BLaER1 treated with 17β-estradiol and CSF1 and Interleukin-3, amounts not matched to agents 10 nM and 100 nM (cell line): ENCODE results near the gene PLXNA2.

Experiments
- H3K27ac ChIP-seq, 11 experiments: shearing (Covaris generic); formaldehyde crosslinking; 2 replicates each; pipeline ENCODE4 v1.8.1; 2022
- H3K27me3 ChIP-seq, 11 experiments: shearing (Covaris generic); formaldehyde crosslinking; 2 replicates each; pipeline ENCODE4 v1.8.1; 2022
- H3K36me3 ChIP-seq, 11 experiments: shearing (Covaris generic); formaldehyde crosslinking; 2 replicates each; pipeline ENCODE4 v1.8.1; 2022
- H3K4me1 ChIP-seq, 10 experiments: shearing (Covaris generic); formaldehyde crosslinking; 2 replicates each; pipeline ENCODE4 v1.8.1; 2022
- H3K4me2 ChIP-seq, 11 experiments: shearing (Covaris generic); formaldehyde crosslinking; 2 replicates each; pipeline ENCODE4 v1.8.1; 2022
- H3K4me3 ChIP-seq, 10 experiments: shearing (Covaris generic); formaldehyde crosslinking; 2 replicates each; pipeline ENCODE4 v1.8.1; 2022
- H3K9ac ChIP-seq, 11 experiments: shearing (Covaris generic); formaldehyde crosslinking; 2 replicates each; pipeline ENCODE4 v1.8.1; 2022
- H3K9me3 ChIP-seq, 11 experiments: shearing (Covaris generic); formaldehyde crosslinking; replicated peaks in 1 of 11; 2 replicates each; pipeline ENCODE4 v1.8.1; 2022
- H4K20me1 ChIP-seq, 11 experiments: shearing (Covaris generic); formaldehyde crosslinking; 2 replicates each; pipeline ENCODE4 v1.8.1; 2022
- Cebpa-rat ChIP-seq, 11 experiments: shearing (Covaris generic); IDR thresholded peaks; 2 replicates each; pipeline ENCODE4 v1.8.1; 2022

PLXNA2 gene

DNA sequence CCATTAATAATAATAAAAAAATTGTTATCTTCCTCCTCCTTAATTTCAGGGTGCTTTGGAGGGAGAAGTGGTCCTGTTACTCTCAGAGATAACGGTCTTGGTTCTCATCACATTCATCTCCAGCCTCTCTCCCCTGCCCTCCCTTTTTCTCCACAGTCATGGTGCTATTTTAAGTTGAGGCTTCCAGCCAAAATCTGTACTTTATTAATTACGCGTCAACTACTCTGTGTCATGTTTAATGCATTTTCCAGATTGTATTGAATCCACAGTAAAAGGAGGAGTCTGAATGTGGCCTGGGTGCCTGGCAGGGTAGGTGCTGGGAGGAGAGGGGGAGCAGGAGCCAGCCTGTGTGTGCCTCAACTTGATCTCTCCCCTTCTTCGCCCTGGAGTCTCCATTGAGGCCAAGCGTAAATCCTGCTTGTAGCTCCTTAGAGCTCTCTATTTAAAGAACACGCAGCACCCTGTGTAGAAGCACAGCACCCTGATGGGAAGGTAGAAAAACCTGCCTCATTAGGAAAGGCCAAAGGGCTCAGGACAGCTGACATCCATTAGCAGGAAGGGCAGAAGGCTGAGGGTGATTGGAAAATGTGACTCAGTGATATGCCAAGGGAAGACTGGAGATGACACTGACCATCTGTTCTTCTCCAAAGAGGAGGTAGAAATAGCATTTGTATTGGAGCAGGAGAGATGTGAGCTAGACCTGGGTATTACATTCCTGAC is 82.4 kb downstream of the PLXNA2 start:
- no peak for TF ChIP-seq Cebpa-rat (IDR thresholded peaks at IDR 0.05)
- Histone ChIP-seq H3K4me3 (no peak overlapping the region), H3K9ac (no peak overlapping the region), H3K9me3 (no peaks in the 10 kb centered on the region), H3K27ac (no peak overlapping the region), H4K20me1 (no peaks in the 10 kb centered on the region; a peak in 1 of 22 replicates), H3K27me3 (no peaks in the 10 kb centered on the region), H3K36me3 (no peaks in the 10 kb centered on the region), H3K4me1 (peaks cover 0 to 14% (median 0%) of the 10 kb centered on the region in 10 experiments; a peak in 4 of 20 replicates), H3K4me2 (no peak overlapping the region)

DNA sequence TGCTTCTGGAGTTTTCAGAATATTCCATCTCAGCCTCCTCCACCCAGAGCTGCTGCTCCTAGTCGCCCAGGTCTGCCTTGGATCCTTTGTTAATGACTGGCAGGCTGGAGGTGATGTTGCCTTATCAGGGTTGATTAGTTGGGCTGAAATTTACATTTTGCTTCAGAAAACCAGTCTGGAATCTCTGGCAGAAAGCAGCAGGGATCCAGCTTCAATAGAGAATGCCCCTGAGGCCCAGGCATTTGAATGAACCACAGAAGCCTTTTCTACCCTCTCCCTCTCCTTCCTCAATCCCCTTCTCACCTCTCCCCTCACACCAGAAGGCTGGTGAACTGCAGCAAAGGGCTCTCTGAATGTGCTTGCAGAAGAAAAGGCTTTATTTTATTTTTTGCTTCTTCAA is 83.2 kb downstream of the PLXNA2 start:
- H3K4me1 ChIP-seq: peaks cover 0 to 8% (median 0%) of the 10 kb centered on the region in 10 experiments; a peak in 4 of 20 replicates
- TF ChIP-seq Cebpa-rat (IDR thresholded peaks at IDR 0.05): no peak

DNA sequence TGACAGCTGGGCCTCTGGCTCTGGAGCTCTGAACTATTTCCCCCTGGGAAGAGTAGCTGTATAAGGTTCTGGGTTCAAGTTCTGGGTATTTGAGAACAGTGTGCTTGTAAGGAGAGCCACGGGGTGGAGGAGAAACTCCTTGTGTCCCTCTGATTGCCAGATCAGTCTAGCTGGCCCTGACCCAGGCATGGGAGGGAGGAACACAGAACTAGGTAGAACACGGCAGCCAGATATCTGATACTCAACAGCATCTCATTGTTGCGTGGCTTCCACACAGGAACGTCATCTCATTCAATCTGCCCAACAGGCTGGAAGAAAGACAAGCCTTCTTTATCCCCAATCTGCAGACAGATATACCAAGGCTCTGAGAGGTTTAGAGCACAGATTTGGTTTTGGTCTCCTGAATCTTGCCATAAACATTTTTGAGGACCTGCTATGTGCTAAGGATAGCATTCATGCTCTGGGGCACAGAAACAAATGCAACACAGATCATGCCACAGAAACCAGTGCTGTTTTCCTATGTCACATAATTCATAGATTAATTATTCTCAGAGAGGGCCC is 83.8 kb downstream of the PLXNA2 start:
- Histone ChIP-seq H3K36me3 (no peaks in the 10 kb centered on the region), H3K4me1 (peaks cover 0 to 8% (median 0%) of the 10 kb centered on the region in 10 experiments; a peak in 4 of 20 replicates), H3K9ac (no peak overlapping the region), H3K27me3 (no peaks in the 10 kb centered on the region), H4K20me1 (no peaks in the 10 kb centered on the region; a peak in 1 of 22 replicates), H3K27ac (no peak overlapping the region), H3K4me3 (no peak overlapping the region), H3K9me3 (no peaks in the 10 kb centered on the region), H3K4me2 (no peak overlapping the region)
- TF ChIP-seq Cebpa-rat (IDR thresholded peaks at IDR 0.05): no peak

More for the DNA sequence above, 83.2 kb downstream of the PLXNA2 start:
- no peaks in the 10 kb centered on the region for H3K27me3 ChIP-seq
- no peaks in the 10 kb centered on the region for H3K9me3 ChIP-seq
- no peak overlapping the region for H3K4me2 ChIP-seq
- H3K9ac ChIP-seq: no peak overlapping the region
- no peak overlapping the region for H3K4me3 ChIP-seq
- no peak overlapping the region for H3K27ac ChIP-seq
- no peaks in the 10 kb centered on the region for H3K36me3 ChIP-seq
- no peaks in the 10 kb centered on the region; a peak in 1 of 22 replicates for H4K20me1 ChIP-seq

DNA sequence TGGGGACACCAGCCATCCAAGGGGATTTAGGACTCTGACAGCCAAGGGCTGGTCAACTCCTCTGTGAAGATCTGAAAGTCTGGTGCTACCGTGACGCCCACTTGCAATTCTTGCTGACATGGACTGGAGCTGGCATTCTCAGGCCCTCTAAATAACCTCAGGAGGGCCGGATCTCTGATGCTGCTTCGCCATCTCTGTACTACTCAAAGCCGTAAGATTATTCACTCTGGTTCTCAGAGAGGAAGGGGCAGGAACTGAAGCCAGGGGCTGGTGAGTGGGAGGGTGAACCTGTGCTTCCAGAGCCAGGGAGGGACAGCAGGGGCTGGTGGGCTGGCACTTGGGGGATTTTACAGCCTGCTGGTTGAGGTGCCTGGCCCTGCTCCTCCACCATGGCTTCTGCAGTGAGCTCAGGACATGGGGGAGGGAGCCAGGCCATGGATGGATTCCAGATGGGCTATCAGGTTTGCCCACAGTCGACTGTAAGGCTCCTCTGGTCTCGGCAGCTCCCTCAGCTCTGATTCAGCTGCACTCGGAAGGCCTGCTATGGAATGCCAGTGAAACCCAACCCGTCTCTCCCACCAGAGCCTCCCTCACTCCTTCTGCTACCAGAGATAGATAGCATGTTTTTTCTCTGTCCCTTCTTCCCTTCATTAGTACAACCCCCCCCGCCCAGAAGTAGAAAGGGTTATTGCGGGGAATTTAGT is 84.5 kb downstream of the PLXNA2 start:
- Histone ChIP-seq H3K27me3 (no peaks in the 10 kb centered on the region), H3K4me2 (no peak overlapping the region), H3K36me3 (no peaks in the 10 kb centered on the region), H3K9me3 (no peaks in the 10 kb centered on the region), H3K9ac (no peak overlapping the region), H3K27ac (no peak overlapping the region), H3K4me3 (no peak overlapping the region), H4K20me1 (no peaks in the 10 kb centered on the region; a peak in 1 of 22 replicates), H3K4me1 (peaks cover 0 to 8% (median 0%) of the 10 kb centered on the region in 10 experiments; a peak in 5 of 20 replicates)
- TF ChIP-seq Cebpa-rat (IDR thresholded peaks at IDR 0.05): no peak

DNA sequence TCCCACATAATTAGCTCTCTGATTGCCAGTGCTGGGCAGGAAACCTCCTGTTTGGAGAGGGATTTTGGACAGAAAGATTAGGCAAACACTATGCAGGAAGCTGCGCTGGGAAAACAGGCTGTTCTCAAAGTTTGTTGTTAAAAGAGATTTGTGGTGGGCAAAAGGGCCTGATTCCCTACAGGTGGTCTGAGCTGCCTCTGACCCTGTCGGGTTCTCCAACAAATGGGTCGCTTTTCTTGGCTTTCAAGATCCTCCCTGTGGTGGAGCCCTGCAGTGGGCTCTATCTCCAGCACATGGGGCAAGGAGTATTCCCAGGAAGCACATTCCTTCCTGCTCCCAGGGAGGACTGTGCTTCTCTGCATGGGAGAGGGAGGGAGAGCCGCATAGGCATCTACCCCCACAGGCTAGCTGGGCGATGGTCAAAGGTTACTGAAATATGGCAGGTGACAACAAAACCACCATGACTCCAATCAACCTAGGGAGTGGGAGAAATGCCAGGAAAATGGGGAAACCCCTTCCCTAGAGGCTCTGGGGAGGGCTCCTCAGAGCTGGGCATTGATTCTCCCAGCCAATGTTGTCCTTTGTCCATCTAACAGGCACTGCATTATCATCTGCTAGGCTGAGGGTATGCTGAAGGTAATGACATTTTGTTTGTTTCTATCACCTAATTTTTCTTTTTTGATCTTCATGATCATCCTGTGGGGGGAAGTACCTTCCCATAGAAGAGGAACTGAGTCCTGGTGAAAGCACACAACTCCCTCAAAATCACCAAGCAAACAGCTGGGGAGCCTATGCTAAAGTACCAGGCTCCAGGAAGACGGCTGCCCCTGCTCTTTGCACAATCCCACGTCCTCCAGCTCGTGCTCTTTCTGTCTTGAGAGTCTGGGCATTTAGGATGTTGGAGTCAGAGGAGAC is 85.3 kb downstream of the PLXNA2 start:
- H3K27ac ChIP-seq: no peak overlapping the region
- H3K4me1 ChIP-seq: peaks cover 0 to 8% (median 5%) of the 10 kb centered on the region in 10 experiments; a peak in 11 of 20 replicates
- H3K4me3 ChIP-seq: no peak overlapping the region
- no peak overlapping the region for H3K4me2 ChIP-seq
- TF ChIP-seq Cebpa-rat (IDR thresholded peaks at IDR 0.05): no peak
- no peaks in the 10 kb centered on the region for H3K9me3 ChIP-seq
- no peaks in the 10 kb centered on the region for H3K27me3 ChIP-seq
- no peaks in the 10 kb centered on the region for H3K36me3 ChIP-seq
- no peak overlapping the region for H3K9ac ChIP-seq
- no peaks in the 10 kb centered on the region; a peak in 1 of 22 replicates for H4K20me1 ChIP-seq

DNA sequence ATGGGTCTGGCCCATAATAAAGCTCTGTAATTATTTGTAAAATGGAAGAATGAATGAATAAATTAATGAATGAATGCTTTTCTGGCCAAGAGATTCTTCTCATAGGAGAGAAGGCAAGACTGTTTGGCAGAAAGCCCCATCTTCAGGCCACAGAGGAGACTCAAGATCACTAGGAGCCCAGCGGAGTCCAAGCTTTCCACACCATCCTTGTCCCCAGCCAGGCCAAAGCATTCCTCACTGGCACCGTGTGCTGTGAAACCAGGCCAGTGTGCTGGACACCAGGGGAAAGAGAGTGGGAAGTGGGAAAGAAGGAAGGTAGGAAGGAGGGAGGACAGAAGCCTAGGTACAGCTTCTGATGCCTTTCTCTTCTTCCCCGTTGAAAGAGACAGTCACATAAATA is 86.4 kb downstream of the PLXNA2 start:
- Histone ChIP-seq H3K4me2 (no peak overlapping the region), H3K4me1 (peaks cover 0 to 9% (median 5%) of the 10 kb centered on the region in 10 experiments; a peak in 11 of 20 replicates), H3K4me3 (no peak overlapping the region), H3K36me3 (no peaks in the 10 kb centered on the region), H3K9me3 (no peaks in the 10 kb centered on the region), H4K20me1 (no peaks in the 10 kb centered on the region), H3K9ac (no peak overlapping the region), H3K27ac (no peak overlapping the region), H3K27me3 (no peaks in the 10 kb centered on the region)
- no peak for TF ChIP-seq Cebpa-rat (IDR thresholded peaks at IDR 0.05)

DNA sequence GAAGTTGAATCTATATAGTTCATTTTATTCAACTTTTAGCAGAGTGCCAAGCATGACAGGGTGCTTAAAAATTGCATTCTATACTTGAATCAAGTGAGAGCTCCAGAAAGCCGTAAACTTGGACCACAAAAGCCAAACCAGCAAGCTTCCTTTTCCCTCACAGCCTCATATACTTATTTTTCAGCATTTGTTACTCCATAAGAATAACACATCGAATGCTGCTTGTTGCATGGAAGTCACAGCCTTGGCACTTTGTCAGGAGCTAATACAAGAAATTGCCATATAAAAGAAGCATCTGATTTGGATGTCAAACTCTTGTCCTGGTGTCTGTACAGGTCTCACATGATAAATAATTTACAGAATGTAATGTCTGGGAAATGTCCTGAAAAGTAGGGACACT is 87.4 kb downstream of the PLXNA2 start:
- H3K4me1 ChIP-seq: peaks cover 0 to 9% (median 5%) of the 10 kb centered on the region in 10 experiments; a peak in 11 of 20 replicates
- H3K4me2 ChIP-seq: no peak overlapping the region
- H3K36me3 ChIP-seq: no peaks in the 10 kb centered on the region
- no peaks in the 10 kb centered on the region for H3K9me3 ChIP-seq
- no peaks in the 10 kb centered on the region for H3K27me3 ChIP-seq
- H3K27ac ChIP-seq: no peak overlapping the region
- TF ChIP-seq Cebpa-rat (IDR thresholded peaks at IDR 0.05): no peak
- H4K20me1 ChIP-seq: no peaks in the 10 kb centered on the region
- no peak overlapping the region for H3K4me3 ChIP-seq
- no peak overlapping the region for H3K9ac ChIP-seq

DNA sequence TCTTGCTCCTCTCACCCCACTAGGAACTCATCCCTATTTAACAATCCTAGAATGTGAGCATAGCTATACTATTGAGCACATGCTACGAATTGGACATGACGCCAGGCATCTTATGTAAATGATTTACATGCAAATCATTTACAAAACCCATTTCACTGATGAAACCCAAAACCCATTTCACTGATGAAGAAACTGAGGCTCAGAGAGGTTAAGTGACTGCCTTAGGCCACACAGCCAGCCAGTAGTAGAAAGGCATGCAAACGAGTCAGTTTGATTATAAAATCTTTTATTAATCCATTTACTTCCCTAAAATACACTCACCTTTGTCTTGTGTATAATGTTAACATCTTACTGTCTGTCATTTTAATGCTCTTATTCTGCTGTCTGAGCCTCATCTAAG is 87.9 kb downstream of the PLXNA2 start:
- Histone ChIP-seq H3K4me2 (no peak overlapping the region), H3K4me1 (peaks cover 0 to 9% (median 5%) of the 10 kb centered on the region in 10 experiments; a peak in 11 of 20 replicates), H3K4me3 (no peak overlapping the region), H3K9ac (no peak overlapping the region), H3K27ac (no peak overlapping the region), H4K20me1 (no peaks in the 10 kb centered on the region), H3K36me3 (no peaks in the 10 kb centered on the region), H3K27me3 (no peaks in the 10 kb centered on the region), H3K9me3 (no peaks in the 10 kb centered on the region)
- TF ChIP-seq Cebpa-rat (IDR thresholded peaks at IDR 0.05): no peak
